Hematopoietic multipotent progenitor cell (in vitro differentiated cells): ENCODE data around the gene LRCH3. TPM values are rescaled to one million over a fixed set of nuclear protein-coding genes. Genes with fewer than 3 reads are reported as not detected.

Experiments used
- DNase-seq, 3 donors: peaks; one replicate each; pipeline ENCODE4 v3.0.0-alpha.2; 2011 to 2015; ENCODE audit warnings: low read depth in 2 of 3, low spot score in 2 of 3
- total RNA-seq: library from RNA; depleted of rRNA; stranded (reverse); fragments of >200 nt; gene quantifications from one replicate; pipeline ENCODE4 v1.2.3, GENCODE V29; 2012

LRCH3 gene
- total RNA-seq, result 34.5 TPM

DNA sequence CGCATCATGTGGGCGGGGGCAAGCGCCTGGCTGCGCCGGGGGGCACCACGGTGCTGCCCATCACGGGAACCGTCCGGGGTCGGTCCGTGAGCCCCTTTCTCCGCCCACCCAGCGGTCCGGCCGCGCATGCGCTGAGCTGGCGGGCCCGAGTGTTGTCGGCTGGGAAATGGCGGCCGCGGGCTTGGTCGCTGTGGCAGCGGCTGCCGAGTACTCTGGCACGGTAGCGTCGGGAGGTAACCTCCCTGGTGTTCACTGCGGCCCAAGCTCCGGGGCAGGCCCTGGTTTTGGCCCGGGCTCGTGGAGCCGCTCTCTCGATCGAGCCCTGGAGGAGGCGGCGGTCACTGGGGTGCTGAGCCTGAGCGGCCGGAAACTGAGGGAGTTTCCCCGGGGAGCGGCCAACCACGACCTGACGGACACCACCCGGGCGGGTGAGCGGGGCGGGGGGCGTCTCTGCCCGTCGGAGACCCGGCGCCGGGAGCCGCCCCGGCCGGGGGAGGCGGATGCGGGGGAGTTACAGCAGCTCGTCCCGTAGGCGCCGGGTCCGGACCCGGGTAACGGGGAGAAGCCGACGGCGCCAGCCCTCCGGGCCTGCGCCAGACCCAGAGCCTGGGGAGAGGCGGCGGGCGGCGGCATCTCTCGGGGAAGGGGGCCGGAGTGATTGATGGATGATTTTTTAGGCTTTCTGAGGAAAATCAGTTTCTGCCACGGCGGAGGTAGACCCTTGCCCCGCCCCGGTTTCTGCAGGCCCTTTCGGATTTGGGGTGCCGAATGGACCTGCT lies at the start of gene LRCH3:
TSS of gene LRCH3 (plus strand) at position 142 of the 779 bp plus-strand sequence. CDS start at position 167, 25 bp downstream.
- peak; percentile 63 to 88 (median 84) for DNase-seq

DNA sequence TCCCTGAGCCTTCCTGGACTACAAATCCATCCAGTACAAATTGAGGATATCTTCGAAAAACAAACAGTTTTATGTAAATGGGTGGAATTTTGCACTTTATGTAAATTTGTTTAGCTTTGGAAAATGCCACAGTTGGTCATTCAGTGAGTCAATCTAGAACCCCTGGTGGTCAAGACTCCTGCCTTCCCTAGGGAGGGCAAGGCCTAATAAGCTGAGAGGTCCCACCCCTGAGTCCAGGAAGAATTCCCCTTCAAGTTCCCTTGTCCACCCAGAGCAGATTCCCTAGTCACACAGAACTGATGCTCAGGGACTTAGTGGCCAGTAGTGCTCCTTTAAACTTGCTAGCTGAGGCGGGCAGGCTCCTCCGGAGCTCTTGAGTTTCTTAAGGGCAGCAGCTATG lies 48.3 kb upstream of the LRCH3 start:
- no peak for DNase-seq

DNA sequence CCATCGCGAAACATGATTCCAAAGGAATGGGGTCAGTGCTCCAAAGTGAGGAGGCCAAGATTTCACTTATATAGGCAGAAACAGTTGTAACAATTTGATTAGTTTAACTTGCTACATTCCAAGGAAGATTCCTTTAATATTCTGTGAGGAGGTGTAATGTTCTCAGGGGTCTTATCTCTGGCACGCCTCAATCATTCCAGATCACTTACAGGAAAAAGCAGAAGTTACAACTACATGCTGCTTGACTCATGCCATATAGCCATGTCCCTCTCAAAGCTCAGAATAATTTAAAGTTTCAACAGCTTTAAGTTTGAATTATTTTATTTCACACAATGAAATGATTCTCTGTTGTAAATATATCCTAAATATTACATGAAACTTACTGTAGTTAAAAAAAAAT lies 44.8 kb upstream of the LRCH3 start:
- DNase-seq, result peak in 1 of 3 donors; percentile 10

DNA sequence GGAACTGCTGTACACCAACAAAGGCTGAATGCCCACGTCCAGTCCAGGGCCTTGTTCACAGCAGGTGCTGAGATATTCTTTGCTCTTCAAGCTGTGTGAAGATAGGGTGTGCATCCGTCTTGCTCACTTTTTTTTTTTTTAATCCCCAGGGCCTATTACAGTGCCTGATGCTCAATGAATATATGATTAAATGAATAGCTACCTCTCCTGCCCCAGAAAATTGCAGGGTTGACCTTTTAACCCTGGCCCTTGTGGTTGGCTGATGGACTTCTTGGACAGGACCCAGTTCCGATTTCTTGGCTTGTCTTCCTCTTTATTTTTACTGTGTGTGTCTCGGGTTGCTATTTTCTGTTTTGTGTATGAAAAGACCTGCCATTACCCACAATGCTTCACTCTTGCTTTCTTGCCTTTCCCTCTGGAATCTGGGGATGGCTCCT lies 44.2 kb upstream of the LRCH3 start:
- DNase-seq, result peak in 1 of 3 donors; percentile 10

DNA sequence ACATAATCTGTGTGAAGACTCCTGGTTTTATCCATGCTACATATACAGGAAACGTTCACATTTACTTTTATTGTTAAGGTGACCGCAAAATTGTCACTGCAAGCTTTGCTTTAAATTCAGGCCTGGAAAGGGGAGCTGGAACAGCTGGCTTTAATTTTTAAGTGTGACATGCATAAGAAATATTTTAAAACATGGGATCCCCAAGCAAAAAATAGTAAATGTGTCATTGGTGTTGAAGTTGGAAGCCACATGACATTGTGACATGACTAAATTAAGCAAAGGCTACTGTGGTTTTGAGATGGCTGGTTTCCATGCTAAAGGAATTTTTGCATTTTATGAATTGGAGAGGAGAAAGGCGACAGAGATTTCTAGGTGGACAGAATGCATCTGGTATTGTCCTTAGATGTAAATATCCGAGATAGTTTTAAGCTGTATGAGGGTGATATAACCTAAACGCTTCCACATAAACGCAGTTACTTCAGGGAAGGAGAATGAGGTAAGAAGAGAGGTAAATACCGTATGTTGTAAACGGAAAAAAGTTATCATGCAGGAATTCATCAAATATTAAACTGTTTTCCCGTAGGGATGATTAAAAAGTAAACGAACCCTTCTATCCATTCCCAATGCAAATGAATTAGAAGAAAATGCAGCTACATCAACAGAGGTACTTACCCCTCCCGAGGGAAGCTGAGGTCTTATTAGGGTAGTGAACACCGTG lies 42.3 kb upstream of the LRCH3 start:
- no peak for DNase-seq

DNA sequence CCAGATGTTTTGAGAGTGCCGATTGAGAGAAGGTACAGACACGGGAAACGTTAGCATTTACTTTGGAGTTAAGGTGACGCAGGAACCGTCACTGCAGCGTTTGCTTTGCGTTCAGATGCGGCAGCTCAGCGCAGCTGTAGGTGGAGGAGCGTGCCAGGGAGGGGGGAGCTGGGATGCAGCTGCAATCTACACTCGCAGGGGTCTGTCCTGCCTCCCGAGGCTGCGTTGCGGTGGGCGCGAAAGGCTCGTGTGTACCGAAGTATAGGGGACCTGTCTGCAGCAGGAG lies 41.8 kb upstream of the LRCH3 start:
- peak in 1 of 3 donors; percentile 62 for DNase-seq

DNA sequence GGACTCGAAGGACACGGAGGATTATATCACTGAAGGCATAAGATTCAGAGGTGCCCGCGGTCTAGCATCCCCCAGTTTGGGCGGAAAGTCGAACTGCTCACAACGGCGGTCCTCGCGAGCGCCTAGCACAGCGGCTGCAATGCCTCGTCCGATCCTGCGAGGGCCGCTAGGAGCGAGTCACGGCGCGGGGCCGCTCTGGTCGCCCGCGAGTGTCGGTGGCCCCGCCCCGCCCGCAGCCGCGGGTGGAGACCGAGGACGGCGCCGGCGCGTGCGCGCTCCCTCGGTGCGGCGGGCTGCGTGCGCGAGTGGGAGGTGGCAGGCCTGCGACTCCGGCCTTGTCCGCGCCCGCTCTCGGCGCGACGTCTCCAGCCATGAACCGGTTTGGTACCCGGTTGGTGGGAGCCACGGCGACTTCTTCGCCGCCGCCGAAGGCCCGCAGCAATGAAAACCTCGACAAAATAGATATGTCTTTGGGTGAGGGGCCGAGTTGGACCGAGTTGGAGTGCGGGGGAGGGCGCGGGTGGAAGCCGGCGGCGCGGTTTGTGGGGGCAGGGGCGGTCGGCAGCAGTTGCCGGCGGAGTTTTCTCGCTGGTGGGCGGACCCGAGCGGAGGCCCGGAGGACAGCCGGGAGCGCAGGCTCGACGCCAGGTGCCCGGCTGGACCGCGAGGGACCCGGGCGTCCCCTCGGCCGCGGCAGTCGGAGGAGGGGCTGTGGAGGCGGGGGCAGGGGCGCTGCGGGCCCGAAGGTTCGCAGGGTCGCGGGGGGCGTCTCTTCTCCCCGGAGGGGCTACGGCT lies 41.3 kb upstream of the LRCH3 start, which contains the start of gene FYTTD1:
TSS of gene FYTTD1 (plus strand) at position 283 of the 795 bp plus-strand sequence. CDS start at position 372, 89 bp downstream.
- peak; percentile 76 to 92 (median 89) for DNase-seq

DNA sequence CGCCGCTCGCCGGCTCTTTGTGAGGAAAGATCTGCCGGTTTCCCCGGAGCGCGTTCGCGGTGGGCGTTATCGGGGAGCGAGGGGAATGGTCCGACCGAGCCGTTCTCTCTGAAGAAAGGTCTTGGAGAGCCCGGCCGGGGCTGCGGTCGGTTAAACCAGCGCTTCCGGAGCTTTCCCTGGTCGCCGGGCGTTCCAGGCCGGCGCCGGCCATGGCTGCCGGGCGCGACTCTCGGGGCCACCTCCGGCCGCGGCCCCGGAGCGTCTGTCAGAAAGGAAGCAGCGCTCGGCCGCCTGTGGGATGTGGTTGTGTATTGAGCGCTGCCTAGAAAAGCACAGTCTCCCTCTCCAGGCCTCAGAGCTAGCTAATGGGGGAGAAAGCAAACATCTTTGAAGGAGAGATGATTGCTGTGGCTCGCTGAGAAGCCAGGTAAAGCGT lies 40.6 kb upstream of the LRCH3 start:
- DNase-seq, result peak; percentile 43 to 80 (median 78)

DNA sequence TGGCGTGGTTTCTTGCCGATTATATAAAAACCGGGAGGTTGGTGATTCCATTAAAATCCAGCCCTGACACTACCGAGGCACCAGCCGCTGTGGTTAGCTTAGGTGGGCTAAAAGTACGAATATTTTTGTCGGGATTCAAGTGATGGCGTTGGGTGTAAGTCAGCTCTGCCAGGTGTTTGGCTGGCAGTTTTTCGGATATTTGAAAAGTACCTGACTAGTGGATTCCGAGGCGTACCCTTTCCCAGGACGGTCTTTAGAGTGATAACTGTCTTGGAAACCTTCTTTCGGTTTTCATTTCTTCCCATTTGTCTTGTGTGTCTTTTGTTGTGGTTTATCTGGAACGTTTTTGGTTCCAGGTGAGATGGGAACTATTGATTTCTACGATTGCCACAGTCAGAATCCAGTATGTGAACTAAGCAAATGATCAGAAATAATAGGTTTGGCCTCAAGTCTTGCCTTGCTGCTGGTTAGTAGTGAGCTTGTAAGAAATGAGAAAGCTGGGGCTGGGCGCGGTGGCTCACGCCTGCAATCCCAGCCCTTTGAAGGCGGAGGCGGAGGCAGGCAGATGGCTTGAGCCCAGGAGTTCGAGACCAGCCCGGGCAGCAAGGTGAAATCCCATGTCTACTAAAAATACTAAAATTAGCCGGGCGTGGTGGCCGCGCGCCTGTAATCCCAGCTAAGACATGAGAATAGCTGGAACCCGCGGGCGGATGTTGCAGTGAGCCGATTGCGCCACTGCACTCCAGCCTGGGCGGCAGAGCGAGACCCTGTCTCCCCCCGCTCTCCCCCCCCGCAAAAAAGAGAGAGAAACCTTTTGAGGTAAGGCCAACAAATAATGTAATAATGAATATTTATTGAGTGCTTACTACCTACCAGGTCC lies 40.0 kb upstream of the LRCH3 start:
- DNase-seq, result peak in 2 of 3 donors; percentile 19 to 38

DNA sequence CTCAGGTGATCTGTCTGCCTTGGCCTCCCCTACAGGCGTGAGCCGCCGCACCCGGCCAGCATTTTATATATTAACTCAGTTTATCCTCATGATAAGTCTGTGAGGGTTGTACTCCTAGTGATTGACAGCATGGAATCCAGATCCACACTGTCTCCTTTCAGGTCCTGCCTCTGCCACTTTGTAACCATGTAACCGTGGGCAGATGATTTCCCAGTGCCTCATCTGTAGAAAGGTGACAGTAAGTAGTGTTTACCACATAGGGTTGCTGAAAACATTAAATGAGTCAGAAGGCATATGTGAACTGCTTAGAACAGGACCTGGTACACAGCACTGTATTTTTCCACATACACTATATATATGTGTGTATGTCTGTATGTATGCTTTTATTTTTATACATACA lies 38.9 kb upstream of the LRCH3 start:
- no peak for DNase-seq

DNA sequence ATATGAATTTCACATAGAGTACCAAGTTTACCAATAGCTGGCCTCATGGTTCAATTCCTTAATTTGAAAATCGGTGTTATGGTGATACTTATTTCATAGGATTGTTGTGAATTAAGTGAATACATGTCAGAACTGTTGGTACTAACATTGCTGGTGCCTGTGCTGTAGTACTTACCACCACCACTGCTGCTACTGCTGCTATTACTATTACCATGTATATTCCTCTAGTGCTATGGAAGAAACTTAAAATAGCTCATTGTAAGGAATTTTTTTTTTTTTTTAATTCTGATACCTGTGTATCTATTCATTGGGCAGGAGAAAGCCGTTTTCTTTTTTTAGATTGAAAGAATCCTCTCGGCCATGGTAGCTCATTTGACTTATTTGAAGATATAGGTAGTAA lies 37.8 kb upstream of the LRCH3 start:
- DNase-seq, result peak in 1 of 3 donors; percentile 20

DNA sequence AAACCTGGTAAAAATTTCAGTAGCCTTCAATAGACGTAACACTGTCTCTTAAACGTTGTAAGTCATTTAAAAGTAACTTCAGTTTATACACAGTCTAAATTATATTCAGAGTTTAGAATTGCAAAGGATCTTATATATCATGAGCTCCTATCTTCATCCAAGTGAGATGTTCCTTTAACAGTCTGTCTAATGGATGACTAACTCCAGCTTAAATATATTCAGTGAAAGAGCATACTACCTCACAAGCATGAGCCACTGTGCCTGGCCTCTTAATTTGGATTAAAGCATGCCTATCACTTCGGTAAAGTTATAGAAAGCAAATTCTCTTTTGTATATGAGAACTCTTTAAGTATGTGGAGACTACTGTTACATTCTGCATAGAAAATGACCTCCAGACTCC lies 34.4 kb upstream of the LRCH3 start:
- DNase-seq, result no peak

DNA sequence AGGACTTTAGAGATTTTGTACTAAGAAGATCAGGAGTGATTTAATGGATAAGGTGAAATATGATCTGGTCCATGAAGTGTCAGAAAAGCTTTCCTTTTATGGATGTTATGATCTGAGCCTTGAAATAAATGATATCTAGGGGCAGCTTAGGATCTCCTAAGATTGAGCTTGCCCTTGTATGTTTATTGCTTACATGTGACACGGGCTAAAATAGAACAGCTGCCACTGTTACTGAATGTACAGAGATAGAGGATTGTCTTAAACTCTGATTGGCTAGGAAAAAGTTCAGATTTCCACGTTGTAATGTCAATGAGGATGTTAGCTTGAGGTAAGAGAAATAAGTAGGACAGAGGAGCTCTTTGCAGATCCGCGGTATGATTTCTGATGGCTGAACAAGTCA lies 32.5 kb upstream of the LRCH3 start:
- no peak for DNase-seq

DNA sequence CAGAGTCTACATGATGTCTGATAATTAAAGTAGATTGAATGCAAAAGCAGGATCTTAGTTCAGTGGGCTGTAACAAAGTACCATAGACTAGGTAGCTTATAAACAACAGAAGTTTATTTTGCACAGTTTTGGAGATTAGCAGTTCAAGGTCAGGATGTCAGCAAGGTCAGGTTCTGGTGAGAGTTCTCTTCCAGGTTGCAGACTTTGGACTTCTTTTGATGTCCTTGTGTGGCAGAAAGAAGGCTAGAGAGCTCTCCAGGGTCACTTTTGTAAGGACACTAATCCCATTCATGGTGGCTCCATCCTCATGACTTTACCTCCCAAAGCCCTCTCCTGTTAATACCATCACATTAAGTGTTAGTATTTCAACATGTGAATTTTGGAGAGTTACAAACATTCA lies 29.3 kb upstream of the LRCH3 start:
- DNase-seq, result no peak

DNA sequence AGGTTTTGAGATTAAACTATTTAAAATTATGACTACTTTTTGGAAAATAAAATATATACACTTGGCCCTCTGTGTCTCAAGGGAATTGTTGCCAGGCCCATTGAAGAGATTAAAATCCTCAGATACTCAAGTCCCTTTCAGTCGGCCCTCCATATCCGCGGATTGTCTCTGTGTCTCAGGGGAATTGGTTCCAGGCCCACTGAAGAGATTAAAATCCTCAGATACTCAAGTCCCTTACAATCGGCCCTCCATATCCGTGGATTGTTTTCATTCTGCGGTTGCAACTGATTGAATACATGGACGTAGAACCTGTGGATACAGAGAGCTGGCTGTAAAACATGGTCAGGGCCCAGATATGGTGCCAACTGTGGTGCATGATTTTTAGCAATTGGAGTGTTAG lies 15.7 kb upstream of the LRCH3 start:
- no peak for DNase-seq

DNA sequence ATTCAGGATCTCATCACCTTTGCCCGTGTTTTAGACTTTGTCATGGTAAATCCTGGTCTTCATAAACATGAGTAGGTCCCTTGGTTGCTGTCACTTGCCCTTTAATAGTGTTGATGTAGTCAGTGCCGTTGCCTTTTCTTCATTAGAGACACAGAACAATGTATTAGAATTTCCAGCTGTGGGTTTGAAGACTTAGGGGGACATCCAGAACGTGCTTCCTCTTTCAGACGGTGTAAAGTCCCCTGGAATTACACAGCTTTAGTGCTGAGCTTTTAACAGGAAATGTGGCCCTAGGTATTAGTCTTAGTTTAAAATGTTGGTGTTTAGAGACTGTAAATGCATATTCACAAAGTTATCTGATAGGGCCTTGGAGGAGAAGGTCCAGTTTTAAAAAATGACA lies 8.8 kb upstream of the LRCH3 start:
- DNase-seq, result peak in 2 of 3 donors; percentile 15 to 33

DNA sequence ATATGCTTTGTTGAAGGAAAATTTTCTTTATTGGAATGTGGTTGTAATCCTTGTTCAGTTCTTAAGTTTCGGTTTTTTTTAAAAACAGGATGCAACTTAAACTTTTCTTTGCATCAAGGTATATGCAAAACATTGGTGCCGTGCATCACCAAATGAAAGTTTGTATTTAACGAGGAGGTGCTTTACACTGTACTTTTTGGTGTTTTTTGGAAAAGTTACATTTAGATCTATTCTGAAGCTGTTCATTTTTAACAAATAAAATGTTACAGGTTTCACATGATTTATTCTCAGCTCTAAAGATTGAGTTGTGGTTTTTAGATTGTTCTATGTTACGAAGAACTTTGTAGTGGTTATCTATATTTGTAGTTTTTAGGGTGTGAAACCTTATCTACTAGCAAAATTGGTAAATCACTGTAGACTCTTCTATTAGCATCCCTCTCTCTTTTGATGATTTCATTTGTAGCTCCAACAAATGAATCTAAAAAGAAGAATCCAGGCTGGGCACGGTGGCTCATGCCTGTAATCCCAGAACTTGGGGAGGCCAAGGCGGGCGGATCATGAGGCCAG lies 7.0 kb upstream of the LRCH3 start:
- DNase-seq, result no peak

DNA sequence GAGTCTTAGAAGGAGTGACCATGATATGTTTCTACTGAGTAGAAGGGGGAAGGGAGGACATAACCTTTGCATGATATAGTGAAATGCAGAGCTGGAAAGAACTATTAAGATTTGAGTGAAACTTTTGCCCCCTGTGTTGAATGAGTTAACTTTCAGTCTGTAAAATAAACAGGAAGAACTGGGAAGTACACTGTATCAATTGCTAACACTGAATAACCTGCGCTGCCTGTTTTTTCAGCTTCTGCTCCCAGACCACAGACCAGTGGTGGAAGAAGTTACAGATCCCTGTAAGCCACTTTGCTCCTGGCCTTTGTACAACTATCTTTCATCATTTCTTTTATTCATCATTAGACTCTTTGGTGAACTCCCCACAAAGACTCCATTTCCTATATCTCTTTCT lies 3.6 kb upstream of the LRCH3 start:
- no peak for DNase-seq

DNA sequence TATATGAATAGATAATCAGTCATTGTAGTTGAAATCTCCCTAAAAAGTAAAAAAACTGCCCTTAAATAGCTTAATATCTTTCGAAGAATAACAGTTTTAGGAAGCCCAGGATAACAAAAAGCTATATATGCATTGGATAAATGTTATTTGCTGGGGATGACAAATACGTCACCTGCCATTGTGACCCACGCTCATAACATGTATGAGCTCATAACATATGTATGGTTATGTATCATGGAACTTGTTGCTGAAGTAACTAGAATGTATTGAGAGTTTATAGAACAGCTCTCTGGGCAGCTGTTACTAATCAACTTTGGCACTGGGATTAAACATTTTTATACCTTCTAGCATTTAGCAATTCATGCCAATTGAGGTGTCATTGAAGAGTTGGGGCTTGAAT lies 1.7 kb upstream of the LRCH3 start:
- no peak for DNase-seq

DNA sequence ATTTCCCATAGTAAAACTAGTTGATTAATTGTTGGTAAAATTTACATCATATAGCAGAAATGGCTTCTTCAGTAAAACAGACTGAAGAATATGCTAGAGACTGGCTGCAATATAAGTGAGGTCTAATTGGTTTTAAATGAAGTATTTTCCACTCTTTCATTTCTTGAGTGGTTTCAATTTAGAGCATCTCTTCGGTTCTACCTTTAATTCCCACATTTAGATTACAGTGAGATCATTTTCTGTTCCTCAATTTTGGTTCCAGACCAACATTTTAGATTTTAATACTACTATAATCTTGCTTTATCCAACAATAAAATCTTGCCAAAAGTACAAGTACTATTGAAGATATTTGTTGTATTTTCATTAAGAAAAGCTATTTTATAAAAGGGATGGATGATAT lies 1.0 kb upstream of the LRCH3 start:
- DNase-seq, result no peak
